ENCODE measurements around the gene PEA15. TPM values are rescaled to one million over a fixed set of nuclear protein-coding genes. Genes with fewer than 3 reads are reported as not detected.

The PEA15 gene
- total RNA-seq, 1 donor from 2014 or later = 324 TPM

GRCh38 chr1:160177231-160177630 is 28.0 kb upstream of the PEA15 start:
- intact Hi-C loops (cut with DNase I) = no loop called here
- no peak for ATAC-seq

GRCh38 chr1:160177667-160178066 is 27.5 kb upstream of the PEA15 start:
- DNase-seq (ENCODE audit: low spot score) (no peak), ATAC-seq (no peak)
- intact Hi-C loops (cut with DNase I) = no loop called here

More at GRCh38 chr1:160177231-160177630, 28.0 kb upstream of the PEA15 start:
- DNase-seq (ENCODE audit: low spot score) = no peak

- ATAC-seq = no peak
- intact Hi-C loops (cut with DNase I) = no loop called here
Observed at GRCh38 chr1:160178731-160179130, 26.5 kb upstream of the PEA15 start.

GRCh38 chr1:160179336-160179735 is 25.8 kb upstream of the PEA15 start:
- DNase-seq (ENCODE audit: low spot score) = no peak
- intact Hi-C loops (cut with DNase I) = no loop called here
- ATAC-seq = no peak

More at GRCh38 chr1:160178731-160179130, 26.5 kb upstream of the PEA15 start:
- DNase-seq (ENCODE audit: low spot score) = no peak

- no peak for DNase-seq (ENCODE audit: low spot score)
- no peak for ATAC-seq
- intact Hi-C loops (cut with DNase I) = no loop called here
Observed at GRCh38 chr1:160186246-160186645, 18.9 kb upstream of the PEA15 start.

- DNase-seq (ENCODE audit: low spot score) = no peak
- intact Hi-C loops (cut with DNase I) = no loop called here
- ATAC-seq = no peak
Observed at GRCh38 chr1:160186729-160187128, 18.5 kb upstream of the PEA15 start.

- ATAC-seq (no peak), DNase-seq (ENCODE audit: low spot score) (no peak)
- intact Hi-C loops (cut with DNase I) = no loop called here
Observed at GRCh38 chr1:160187407-160187806, 17.8 kb upstream of the PEA15 start.

GRCh38 chr1:160188341-160188740 is 16.8 kb upstream of the PEA15 start:
- intact Hi-C loops (cut with DNase I) = no loop called here
- ATAC-seq (no peak), DNase-seq (ENCODE audit: low spot score) (no peak)

GRCh38 chr1:160189649-160190625 is 15.2 kb upstream of the PEA15 start, which contains the start of gene CASQ1:
TSS of gene CASQ1 (plus strand) at chr1:160190575. CDS start at chr1:160190752, 177 bp downstream.
- peak; percentile 74 for DNase-seq (ENCODE audit: low spot score)
- intact Hi-C loops (cut with DNase I) = no loop called here
- no peak for ATAC-seq

GRCh38 chr1:160191756-160192155 is 13.4 kb upstream of the PEA15 start:
- intact Hi-C loops (cut with DNase I) = no loop called here
- DNase-seq (ENCODE audit: low spot score) = no peak
- no peak for ATAC-seq

GRCh38 chr1:160192234-160192633 is 12.9 kb upstream of the PEA15 start:
- ATAC-seq = no peak
- intact Hi-C loops (cut with DNase I) = no loop called here
- DNase-seq (ENCODE audit: low spot score) = no peak

- intact Hi-C loops (cut with DNase I) = no loop called here
- ATAC-seq (peak; percentile 93), DNase-seq (ENCODE audit: low spot score) (peak; percentile 94)
Observed at GRCh38 chr1:160193091-160193819, 11.9 kb upstream of the PEA15 start.

- DNase-seq (ENCODE audit: low spot score) = no peak
- no peak for ATAC-seq
- intact Hi-C loops (cut with DNase I) = no loop called here
Observed at GRCh38 chr1:160193832-160194736, 11.1 kb upstream of the PEA15 start.

- ATAC-seq (no peak), DNase-seq (ENCODE audit: low spot score) (no peak)
- intact Hi-C loops (cut with DNase I) = no loop called here
Observed at GRCh38 chr1:160194737-160195059, 10.5 kb upstream of the PEA15 start.

- ATAC-seq (no peak), DNase-seq (ENCODE audit: low spot score) (no peak)
- intact Hi-C loops (cut with DNase I) = no loop called here
Observed at GRCh38 chr1:160196143-160196542, 9.0 kb upstream of the PEA15 start.

- no peak for DNase-seq (ENCODE audit: low spot score)
- ATAC-seq = no peak
- intact Hi-C loops (cut with DNase I) = no loop called here
Observed at GRCh38 chr1:160197231-160197630, 8.0 kb upstream of the PEA15 start.

GRCh38 chr1:160200786-160201185 is 4.4 kb upstream of the PEA15 start:
- intact Hi-C loops (cut with DNase I) = no loop called here
- DNase-seq (ENCODE audit: low spot score) = no peak
- ATAC-seq = no peak

- peak; percentile 21 for ATAC-seq
- no peak for DNase-seq (ENCODE audit: low spot score)
- intact Hi-C loops (cut with DNase I) = no loop called here
Observed at GRCh38 chr1:160204526-160205241, 500 bp upstream of the PEA15 start.

GRCh38 chr1:160206036-160206389 is 829 bp downstream of the PEA15 start:
- DNase-seq (ENCODE audit: low spot score) (peak; percentile 67), ATAC-seq (peak; percentile 72)
- intact Hi-C loops (cut with DNase I) = no loop called here

Data from sciatic nerve (tissue), 2 donors.